Immature natural killer cell (primary cell): ENCODE measurements around the gene KCNQ4. TPM values are rescaled to one million over a fixed set of nuclear protein-coding genes. Genes with fewer than 3 reads are reported as not detected.
A peak's percentile ranks its signal among the peaks of the same experiment; 100 is the strongest.

Experiments used
- DNase-seq, 3 donors: peaks; one replicate each; pipeline ENCODE4 v3.0.0; 2022; ENCODE audit warnings: mixed read lengths in 1 of 3
- H3K27ac Mint-ChIP-seq, 6 donors: one replicate each; pipeline ENCODE4 v1.8.0; 2020; ENCODE audit warnings: mixed read lengths in 6 of 6, mild to moderate bottlenecking in 5 of 6, inconsistent platforms in 4 of 6, moderate library complexity in 3 of 6
- H3K27me3 Mint-ChIP-seq, 3 donors: one replicate each; pipeline ENCODE4 v1.8.0; 2020 to 2021; ENCODE audit warnings: low read depth in 3 of 3, mild to moderate bottlenecking in 3 of 3, mixed read lengths in 3 of 3, moderate library complexity in 3 of 3, inconsistent platforms in 1 of 3
- H3K36me3 Mint-ChIP-seq, 3 donors: one replicate each; pipeline ENCODE4 v1.8.0; 2020; ENCODE audit warnings: mixed read lengths in 3 of 3, inconsistent platforms in 2 of 3, mild to moderate bottlenecking in 2 of 3
- H3K4me1 Mint-ChIP-seq, 2 donors: one replicate each; pipeline ENCODE4 v1.8.0; 2020; ENCODE audit warnings: inconsistent platforms in 2 of 2, mild to moderate bottlenecking in 2 of 2, mixed read lengths in 2 of 2, moderate library complexity in 1 of 2
- H3K4me3 Mint-ChIP-seq, 5 donors: one replicate each; pipeline ENCODE4 v1.8.0; 2020; ENCODE audit warnings: mild to moderate bottlenecking in 5 of 5, mixed read lengths in 5 of 5, inconsistent platforms in 3 of 5, moderate library complexity in 3 of 5
- H3K9me3 Mint-ChIP-seq, 6 donors: one replicate each; pipeline ENCODE4 v1.8.0; 2020; ENCODE audit warnings: mild to moderate bottlenecking in 6 of 6, mixed read lengths in 6 of 6, inconsistent platforms in 4 of 6, moderate library complexity in 3 of 6
- polyA plus RNA-seq, 3 donors: library from polyadenylated mRNA; unstranded; fragments of 300-500 nt; fragmentation: Illumina TruSeq; gene quantifications; one replicate each; pipeline ENCODE4 v1.2.3, GENCODE V29; 2021

The KCNQ4 gene
- polyA plus RNA-seq, 3 donors from 2014 or later: not detected

GRCh38 chr1:40831001-40831732, 47.6 kb downstream of the KCNQ4 start:
- Mint-ChIP-seq H3K36me3 (no peaks in the 10 kb centered on the region), H3K9me3 (no peaks in the 10 kb centered on the region), H3K27me3 (peaks cover 0 to 2% (median 2%) of the 10 kb centered on the region in 3 donors), H3K4me3 (no peak overlapping the region), H3K4me1 (peaks cover 3 to 4% of the 10 kb centered on the region in 2 donors), H3K27ac (no peak overlapping the region)
- no peak for DNase-seq

- no peak overlapping the region for H3K4me3 Mint-ChIP-seq
These were observed 50.4 kb downstream of the KCNQ4 start for GRCh38 chr1:40833979-40834378.

GRCh38 chr1:40834968-40835545, 51.5 kb downstream of the KCNQ4 start:
- Mint-ChIP-seq H3K27me3 (peaks cover 0 to 4% (median 2%) of the 10 kb centered on the region in 3 donors), H3K4me3 (no peak overlapping the region), H3K4me1 (no peaks in the 10 kb centered on the region), H3K27ac (no peak overlapping the region), H3K9me3 (no peaks in the 10 kb centered on the region), H3K36me3 (no peaks in the 10 kb centered on the region)
- no peak for DNase-seq

More at GRCh38 chr1:40833979-40834378, 50.4 kb downstream of the KCNQ4 start:
- Mint-ChIP-seq H3K27ac (no peak overlapping the region), H3K27me3 (peaks cover under 1 to 2% (median 2%) of the 10 kb centered on the region in 3 donors), H3K36me3 (no peaks in the 10 kb centered on the region), H3K9me3 (no peaks in the 10 kb centered on the region), H3K4me1 (no peaks in the 10 kb centered on the region)
- no peak for DNase-seq

- Mint-ChIP-seq H3K4me3 (no peak overlapping the region), H3K36me3 (no peaks in the 10 kb centered on the region), H3K9me3 (no peaks in the 10 kb centered on the region), H3K27ac (no peak overlapping the region), H3K27me3 (peaks cover 2 to 6% (median 3%) of the 10 kb centered on the region in 3 donors), H3K4me1 (peaks cover 7 to 12% of the 10 kb centered on the region in 2 donors)
- DNase-seq: no peak
These were observed 52.7 kb downstream of the KCNQ4 start for GRCh38 chr1:40836283-40836682.

- DNase-seq: no peak
- peaks cover 3 to 9% (median 7%) of the 10 kb centered on the region in 3 donors for H3K27me3 Mint-ChIP-seq
These were observed 54.0 kb downstream of the KCNQ4 start for GRCh38 chr1:40837601-40838000.

GRCh38 chr1:40838045-40838979, 54.7 kb downstream of the KCNQ4 start:
- Mint-ChIP-seq H3K27me3 (peaks cover 3 to 9% (median 7%) of the 10 kb centered on the region in 3 donors), H3K27ac (no peak overlapping the region), H3K9me3 (no peaks in the 10 kb centered on the region), H3K36me3 (peaks cover 0 to 5% (median 5%) of the 10 kb centered on the region in 3 donors), H3K4me3 (no peak overlapping the region), H3K4me1 (peaks cover 7 to 14% of the 10 kb centered on the region in 2 donors)
- DNase-seq: no peak

More at GRCh38 chr1:40837601-40838000, 54.0 kb downstream of the KCNQ4 start:
- Mint-ChIP-seq H3K36me3 (peaks cover 0 to 3% (median 3%) of the 10 kb centered on the region in 3 donors), H3K27ac (no peak overlapping the region), H3K4me1 (peaks cover 7 to 14% of the 10 kb centered on the region in 2 donors), H3K4me3 (no peak overlapping the region), H3K9me3 (no peaks in the 10 kb centered on the region)

GRCh38 chr1:40838980-40839942, 55.7 kb downstream of the KCNQ4 start:
- Mint-ChIP-seq H3K27ac (no peak overlapping the region), H3K4me3 (no peak overlapping the region), H3K27me3 (peaks cover 5 to 9% (median 5%) of the 10 kb centered on the region in 3 donors), H3K9me3 (no peaks in the 10 kb centered on the region), H3K4me1 (peaks cover 7 to 14% of the 10 kb centered on the region in 2 donors), H3K36me3 (peaks cover 0 to 5% (median 5%) of the 10 kb centered on the region in 3 donors)
- DNase-seq: no peak

GRCh38 chr1:40839943-40840335, 56.4 kb downstream of the KCNQ4 start:
- Mint-ChIP-seq H3K36me3 (peaks cover 0 to 5% (median 5%) of the 10 kb centered on the region in 3 donors), H3K4me3 (no peak overlapping the region), H3K4me1 (peaks cover 10 to 18% of the 10 kb centered on the region in 2 donors), H3K9me3 (no peaks in the 10 kb centered on the region), H3K27ac (no peak overlapping the region), H3K27me3 (peaks cover 5 to 9% (median 5%) of the 10 kb centered on the region in 3 donors)
- DNase-seq: no peak

- no peak for DNase-seq
- H3K27ac Mint-ChIP-seq: peak overlapping the region in 3 of 6 donors; percentile 37 to 50 (median 40)
- H3K27me3 Mint-ChIP-seq: peaks cover 5 to 9% (median 5%) of the 10 kb centered on the region in 3 donors
- H3K36me3 Mint-ChIP-seq: peaks cover 0 to 5% (median 5%) of the 10 kb centered on the region in 3 donors
- peaks cover 17 to 26% of the 10 kb centered on the region in 2 donors for H3K4me1 Mint-ChIP-seq
- no peaks in the 10 kb centered on the region for H3K9me3 Mint-ChIP-seq
- H3K4me3 Mint-ChIP-seq: no peak overlapping the region
These were observed 57.1 kb downstream of the KCNQ4 start for GRCh38 chr1:40840526-40841323.

GRCh38 chr1:40841602-40842001, 58.0 kb downstream of the KCNQ4 start:
- Mint-ChIP-seq H3K27ac (no peak overlapping the region), H3K4me1 (peaks cover 17 to 27% of the 10 kb centered on the region in 2 donors), H3K4me3 (no peak overlapping the region), H3K27me3 (peaks cover 5 to 9% (median 5%) of the 10 kb centered on the region in 3 donors), H3K9me3 (no peaks in the 10 kb centered on the region), H3K36me3 (peaks cover 0 to 5% (median 5%) of the 10 kb centered on the region in 3 donors)
- no peak for DNase-seq

GRCh38 chr1:40842207-40842606, 58.6 kb downstream of the KCNQ4 start:
- peaks cover 5 to 9% (median 5%) of the 10 kb centered on the region in 3 donors for H3K27me3 Mint-ChIP-seq
- no peak overlapping the region for H3K27ac Mint-ChIP-seq
- H3K4me3 Mint-ChIP-seq: no peak overlapping the region
- H3K36me3 Mint-ChIP-seq: peaks cover 0 to 5% (median 5%) of the 10 kb centered on the region in 3 donors
- no peaks in the 10 kb centered on the region for H3K9me3 Mint-ChIP-seq
- no peak for DNase-seq
- peaks cover 17 to 27% of the 10 kb centered on the region in 2 donors for H3K4me1 Mint-ChIP-seq

GRCh38 chr1:40842691-40843090, 59.1 kb downstream of the KCNQ4 start:
- no peak overlapping the region for H3K4me3 Mint-ChIP-seq
- H3K27ac Mint-ChIP-seq: no peak overlapping the region
- DNase-seq: no peak
- H3K4me1 Mint-ChIP-seq: peaks cover 17 to 27% of the 10 kb centered on the region in 2 donors
- H3K36me3 Mint-ChIP-seq: peaks cover 0 to 5% (median 5%) of the 10 kb centered on the region in 3 donors
- peaks cover 5 to 9% (median 5%) of the 10 kb centered on the region in 3 donors for H3K27me3 Mint-ChIP-seq
- no peaks in the 10 kb centered on the region for H3K9me3 Mint-ChIP-seq
